ENCODE results near the gene HK1.

DNA sequence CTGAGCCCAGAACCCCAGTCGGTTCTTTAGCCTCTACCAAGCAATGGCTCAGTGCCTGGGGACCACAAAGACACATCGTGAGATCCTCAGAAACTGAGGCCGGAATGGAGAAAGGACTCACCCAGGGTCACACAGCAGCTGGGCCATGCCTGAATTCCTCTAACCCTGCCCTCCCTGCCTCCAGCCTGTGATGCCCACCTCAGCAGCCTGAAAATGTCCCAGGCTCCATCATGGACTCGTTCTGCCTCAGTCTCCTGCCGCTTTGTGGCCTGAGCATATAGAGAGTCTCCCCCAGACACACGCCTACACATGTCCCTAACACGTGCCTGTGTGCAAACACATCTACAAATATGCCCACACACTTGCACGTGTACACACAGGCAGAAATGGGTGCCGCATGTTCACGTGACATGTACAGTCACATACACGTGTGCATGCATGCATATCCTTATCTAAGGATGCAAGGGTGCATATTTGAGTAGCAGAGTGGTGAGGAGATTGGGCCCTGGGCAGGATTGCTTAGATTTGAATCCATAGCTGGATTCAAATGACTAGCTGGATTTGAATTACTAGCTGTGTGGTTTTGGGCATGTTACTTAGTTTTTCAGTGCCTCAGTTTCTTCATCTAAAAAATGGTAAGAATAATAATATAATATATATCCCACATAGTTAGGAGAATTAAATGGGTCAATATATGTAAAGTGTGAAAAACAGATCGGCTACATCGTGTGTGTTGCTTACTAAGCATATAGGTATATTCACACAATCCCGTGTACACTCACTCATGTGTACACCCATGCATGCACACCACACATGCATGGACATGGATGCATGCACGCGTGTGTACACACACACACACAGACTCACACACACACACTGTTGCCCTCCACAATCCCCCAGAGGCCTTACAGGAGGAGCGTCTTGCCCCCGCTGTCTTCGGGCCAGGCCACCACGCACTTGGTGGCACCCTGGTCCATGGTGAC is 136.0 kb downstream of the HK1 start:
- TF ChIP-seq POLR2A (IDR thresholded peaks at IDR 0.05): no peak
- TF ChIP-seq, protein P1, sequence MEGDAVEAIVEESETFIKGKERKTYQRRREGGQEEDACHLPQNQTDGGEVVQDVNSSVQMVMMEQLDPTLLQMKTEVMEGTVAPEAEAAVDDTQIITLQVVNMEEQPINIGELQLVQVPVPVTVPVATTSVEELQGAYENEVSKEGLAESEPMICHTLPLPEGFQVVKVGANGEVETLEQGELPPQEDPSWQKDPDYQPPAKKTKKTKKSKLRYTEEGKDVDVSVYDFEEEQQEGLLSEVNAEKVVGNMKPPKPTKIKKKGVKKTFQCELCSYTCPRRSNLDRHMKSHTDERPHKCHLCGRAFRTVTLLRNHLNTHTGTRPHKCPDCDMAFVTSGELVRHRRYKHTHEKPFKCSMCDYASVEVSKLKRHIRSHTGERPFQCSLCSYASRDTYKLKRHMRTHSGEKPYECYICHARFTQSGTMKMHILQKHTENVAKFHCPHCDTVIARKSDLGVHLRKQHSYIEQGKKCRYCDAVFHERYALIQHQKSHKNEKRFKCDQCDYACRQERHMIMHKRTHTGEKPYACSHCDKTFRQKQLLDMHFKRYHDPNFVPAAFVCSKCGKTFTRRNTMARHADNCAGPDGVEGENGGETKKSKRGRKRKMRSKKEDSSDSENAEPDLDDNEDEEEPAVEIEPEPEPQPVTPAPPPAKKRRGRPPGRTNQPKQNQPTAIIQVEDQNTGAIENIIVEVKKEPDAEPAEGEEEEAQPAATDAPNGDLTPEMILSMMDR (IDR thresholded peaks at IDR 0.05): no peak
